K562 (cell line): Measurements from ENCODE around the gene COMTD1. TPM values are rescaled to one million over a fixed set of nuclear protein-coding genes. Genes with fewer than 3 reads are reported as not detected.
"Not testable (repeated sequence)": the region's sequence is repeated elsewhere in the genome, so short reads cannot be mapped to it uniquely, and the experiment has no call there.

Source experiments
- ATAC-seq: fragments of 200-7000 bp; cut with Tn5 transposase; 3 replicates; pipeline ENCODE4 v1.9.1; 2020; ENCODE audit warnings: moderate library complexity
- BruUV-seq: library from RNA; stranded (reverse); fragments of 400-500 nt; replicated peaks from 2 replicates; lab custom pipeline; 2021; lab: Mats Ljungman, UMichigan
- CTCF ChIA-PET: fragments of 300-600 bp; formaldehyde crosslinking; extraction: SDS; loops from one replicate; lab custom pipeline; 2021; ENCODE audit warnings: low intra/inter-chr PET ratio; lab: Yijun Ruan, JAX
- POLR2A ChIA-PET: fragments of 300-600, 350-650 bp; sonication (Branson Sonifier 250); formaldehyde crosslinking; extraction: SDS; loops from one replicate; lab custom pipeline; 2021; ENCODE audit warnings: antibody characterized with exemption, inconsistent platforms; lab: Yijun Ruan, JAX
- DNase-seq, 4 experiments: peaks; one replicate each; pipeline versions ENCODE4 v3.0.0 to v3.0.0-alpha.2; 2011 to 2018; ENCODE audit warnings: low spot score in 3 of 4, mixed read lengths in 3 of 4; ENCODE audit errors: extremely low read depth in 1 of 4
- FAIRE-seq: peaks from 2 replicates; lab custom pipeline; 2011; peaks lifted over from hg19 to GRCh38; lab: Jason Lieb, UNC
- H2AFZ ChIP-seq: 2 replicates; pipeline ENCODE4 v1.6.0; 2011; ENCODE audit warnings: low read depth, low read length, control low read depth, inconsistent platforms
- H3K27ac ChIP-seq: fragments of 200-600 bp; 3 replicates; pipeline ENCODE4 v1.8.0; 2011; ENCODE audit warnings: low read depth, mild to moderate bottlenecking, control low read depth, inconsistent platforms, low read length, moderate library complexity, mixed read lengths; ENCODE audit errors: extremely low read depth
- H3K27me3 ChIP-seq, 2 experiments: fragments of 300-600 bp in 1 of 2; 2 replicates in 1 of 2; 3 replicates in 1 of 2; pipeline versions ENCODE4 v1.6.0 to v1.8.0; 2011; ENCODE audit warnings: inconsistent platforms in 2 of 2, low read length in 2 of 2, mild to moderate bottlenecking in 1 of 2, mixed read lengths in 1 of 2, moderate library complexity in 1 of 2; ENCODE audit not compliant: control insufficient read depth in 2 of 2, insufficient read depth in 2 of 2
- H3K36me3 ChIP-seq: fragments of 300-600 bp; 3 replicates; pipeline ENCODE4 v1.8.0; 2011; ENCODE audit warnings: mild to moderate bottlenecking, low read length, inconsistent platforms; ENCODE audit not compliant: control insufficient read depth, insufficient read depth
- H3K4me1 ChIP-seq, 2 experiments: fragments of 200-600 bp in 1 of 2; replicated peaks in 1 of 2; 2 replicates in 1 of 2; 3 replicates in 1 of 2; pipeline versions ENCODE4 v1.5.1 to v1.8.0; 2011; ENCODE audit warnings: inconsistent platforms in 2 of 2, low read length in 2 of 2, mild to moderate bottlenecking in 1 of 2, mixed read lengths in 1 of 2, moderate library complexity in 1 of 2; ENCODE audit not compliant: control insufficient read depth in 2 of 2, insufficient read depth in 2 of 2
- H3K4me2 ChIP-seq: 2 replicates; pipeline ENCODE4 v1.6.1; 2011; ENCODE audit warnings: low read length, control low read depth, inconsistent platforms, mixed read lengths; ENCODE audit not compliant: insufficient read depth
- H3K4me3 ChIP-seq: fragments of 200-600 bp; sonication (generic), shearing (Covaris generic); 2 replicates; pipeline ENCODE4 v1.5.1; 2016; ENCODE audit warnings: control low read depth, inconsistent platforms
- H3K79me2 ChIP-seq: fragments of 200-600 bp; 3 replicates; pipeline ENCODE4 v1.8.0; 2011; ENCODE audit warnings: low read length, inconsistent platforms; ENCODE audit not compliant: control insufficient read depth, insufficient read depth
- H3K9ac ChIP-seq, 2 experiments: 2 replicates each; pipeline versions ENCODE4 v1.6.0 to v1.6.1; 2011; ENCODE audit warnings: low read depth in 2 of 2, low read length in 2 of 2, control low read depth in 1 of 2, inconsistent platforms in 1 of 2, mild to moderate bottlenecking in 1 of 2, mixed read lengths in 1 of 2; ENCODE audit not compliant: insufficient read depth in 1 of 2
- H3K9me1 ChIP-seq: one replicate; pipeline ENCODE4 v1.6.0; 2011; ENCODE audit warnings: inconsistent platforms, mild to moderate bottlenecking, low read length, moderate library complexity; ENCODE audit not compliant: control insufficient read depth, insufficient read depth
- H3K9me3 ChIP-seq: replicated peaks from 2 replicates; pipeline ENCODE4 v1.5.1; 2011; ENCODE audit warnings: low read depth, low read length, inconsistent platforms; ENCODE audit not compliant: control insufficient read depth, insufficient read depth
- H4K20me1 ChIP-seq: replicated peaks from 2 replicates; pipeline ENCODE4 v1.6.1; 2011; ENCODE audit warnings: low read length, inconsistent platforms, mixed read lengths; ENCODE audit not compliant: control insufficient read depth, insufficient read depth
- ESRRB ChIP-seq: fragments of 250-450 bp; sonication (Bioruptor Pico); IDR thresholded peaks from 2 replicates; pipeline ENCODE4 v1.5.0; 2020; ENCODE audit warnings: mild to moderate bottlenecking, moderate library complexity, borderline replicate concordance
- NR3C1 ChIP-seq: sonication (generic); formaldehyde crosslinking; IDR thresholded peaks from 2 replicates; pipeline ENCODE4 v1.8.1; 2022; ENCODE audit warnings: missing genetic modification reagents
- WGBS: fragments of 100-300 bp; shearing (Covaris generic); methylation state at CpG from one replicate; pipeline ENCODE4 v1.1.6; 2016; ENCODE audit warnings: low coverage, mixed read lengths; ENCODE audit not compliant: insufficient coverage; ENCODE audit errors: missing lambda C conversion rate; 5-methylcytosine and 5-hydroxymethylcytosine counted together
- in situ Hi-C: fragments of 300-500 bp; cut with MboI; formaldehyde crosslinking; loops from 4 replicates; pipeline ENCODE4 v1.15.0; 2018; ENCODE audit warnings: inconsistent platforms, mixed read lengths
- intact Hi-C: fragments of 100-400 bp; cut with micrococcal nuclease; formaldehyde crosslinking; loops from 2 replicates; pipeline ENCODE4 v1.14.2; 2022
- polyA plus RNA-seq, 8 experiments: library from polyadenylated mRNA; depleted of rRNA in 4 of 8; stranded (reverse) in 5 of 8; unstranded in 3 of 8; fragments of >200 nt; fragmentation: Nextera tagmentation in 2 of 8; fragmentation: Illumina TruSeq in 1 of 8; extraction: Ambion mirVana in 2 of 8; extraction: Trizol in 1 of 8; gene quantifications; 2 replicates each; pipeline versions ENCODE4 v1.2.1 to v1.2.3, GENCODE V29; 2011 to 2014; ENCODE audit warnings: inconsistent platforms in 1 of 8, missing spikeins in 1 of 8
- total RNA-seq, 7 experiments: library from RNA; depleted of rRNA in 6 of 7; stranded (reverse); fragments of >200 nt in 6 of 7; fragmentation: Illumina TruSeq in 2 of 7; extraction: Trizol in 2 of 7; gene quantifications; 2 replicates each; pipeline versions ENCODE4 v1.2.1 to v1.2.3, GENCODE V29; 2011 to 2021; ENCODE audit warnings: low replicate concordance in 1 of 7
- TF ChIP-seq, protein P1 (sequence below), 2 experiments: fragments of 250-450 bp in 1 of 2; fragments of 450-650 bp in 1 of 2; sonication (Bioruptor Pico) in 1 of 2; IDR thresholded peaks; 2 replicates each; pipeline versions ENCODE4 v1.6.1 to v1.8.0; 2016 to 2021; ENCODE audit warnings: mild to moderate bottlenecking in 2 of 2, moderate library complexity in 2 of 2, missing compliant biosample characterization in 1 of 2, missing genetic modification characterization in 1 of 2

The COMTD1 gene
- total and polyA plus RNA-seq, 9 of the 15 experiments (the other 6 are each of a cell fraction or from before 2014, with no cell fraction given), result 0.41 to 112 (median 13.7) TPM

- POLR2A ChIA-PET, result interaction anchor here (0.6 to 6.8 kb wide), 5 partner anchors 11 to 38 kb away, joined by 3 to 74 read pairs (median 3); partner anchors contain the start of genes COMTD1 and VDAC2
- WGBS, result 35% methylated on average over 3 of the region's 3 CpGs
These were observed 38.7 kb downstream of the COMTD1 start for GRCh38 chr10:75197066-75197465.

GRCh38 chr10:75195035-75195763, 40.6 kb downstream of the COMTD1 start:
- intact Hi-C loops, result no loop called here
- WGBS, result 86% methylated on average over 6 of the region's 6 CpGs
- no peak overlapping the region for H3K27ac ChIP-seq
- ATAC-seq (no peak), FAIRE-seq (no peak), DNase-seq (no peak)
- no peak overlapping the region for H3K4me2 ChIP-seq
- no peaks in the 10 kb centered on the region for H3K36me3 ChIP-seq
- no peak for TF ChIP-seq NR3C1 (CRISPR knock-in tag)
- ChIA-PET CTCF (no interaction called here), POLR2A (interaction anchor here (0.6 to 6.8 kb wide), 3 partner anchors 13 to 61 kb away, joined by 3 to 74 read pairs (median 6); partner anchors contain the start of gene VDAC2)
- no peaks in the 10 kb centered on the region for H4K20me1 ChIP-seq
- no peaks in the 10 kb centered on the region for H3K9me1 ChIP-seq
- H3K9ac ChIP-seq, result no peak overlapping the region
- H3K4me1 ChIP-seq, result peaks cover 21 to 27% of the 10 kb centered on the region in 2 experiments; a peak in 4 of 5 replicates
- no peaks in the 10 kb centered on the region for H3K27me3 ChIP-seq
- no peak overlapping the region for H2AFZ ChIP-seq
- no peak overlapping the region for H3K4me3 ChIP-seq
- H3K9me3 ChIP-seq, result no peaks in the 10 kb centered on the region
- no TSS peak for BruUV-seq
- in situ Hi-C loops, result no loop called here
- H3K79me2 ChIP-seq, result no peaks in the 10 kb centered on the region

More at GRCh38 chr10:75197066-75197465, 38.7 kb downstream of the COMTD1 start:
- no peak overlapping the region for H3K4me3 ChIP-seq
- ATAC-seq, result peak; percentile 43
- CTCF ChIA-PET, result no interaction called here
- H3K4me1 ChIP-seq, result peaks cover 20 to 21% of the 10 kb centered on the region in 2 experiments; a peak in 4 of 5 replicates
- peak in 1 of 4 experiments; percentile 50 for DNase-seq
- no peaks in the 10 kb centered on the region for H3K9me1 ChIP-seq
- TF ChIP-seq, protein P1, sequence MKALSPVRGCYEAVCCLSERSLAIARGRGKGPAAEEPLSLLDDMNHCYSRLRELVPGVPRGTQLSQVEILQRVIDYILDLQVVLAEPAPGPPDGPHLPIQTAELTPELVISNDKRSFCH (CRISPR knock-in tag; IDR thresholded peaks at IDR 0.05), result no peak
- TF ChIP-seq, protein P1 (tag; IDR thresholded peaks at IDR 0.05), result 0 out of 2 replicates have a peak, but pooled peaks have one; percentile 22
- no peak for TF ChIP-seq ESRRB (CRISPR knock-in tag)
- no peak overlapping the region for H3K4me2 ChIP-seq
- H3K9ac ChIP-seq, result peak overlapping the region in 1 of 2 experiments; percentile 76; a peak in 3 of 4 replicates
- intact Hi-C loops, result no loop called here
- H3K36me3 ChIP-seq, result no peaks in the 10 kb centered on the region
- no peaks in the 10 kb centered on the region for H4K20me1 ChIP-seq
- no peak overlapping the region for H2AFZ ChIP-seq
- H3K27me3 ChIP-seq, result no peaks in the 10 kb centered on the region
- no peaks in the 10 kb centered on the region for H3K9me3 ChIP-seq
- peak; percentile 57 for FAIRE-seq
- no TSS peak for BruUV-seq
- in situ Hi-C loops, result no loop called here
- no peaks in the 10 kb centered on the region for H3K79me2 ChIP-seq
- H3K27ac ChIP-seq, result no peak overlapping the region; the same call in 2 of the 3 replicates

DNA sequence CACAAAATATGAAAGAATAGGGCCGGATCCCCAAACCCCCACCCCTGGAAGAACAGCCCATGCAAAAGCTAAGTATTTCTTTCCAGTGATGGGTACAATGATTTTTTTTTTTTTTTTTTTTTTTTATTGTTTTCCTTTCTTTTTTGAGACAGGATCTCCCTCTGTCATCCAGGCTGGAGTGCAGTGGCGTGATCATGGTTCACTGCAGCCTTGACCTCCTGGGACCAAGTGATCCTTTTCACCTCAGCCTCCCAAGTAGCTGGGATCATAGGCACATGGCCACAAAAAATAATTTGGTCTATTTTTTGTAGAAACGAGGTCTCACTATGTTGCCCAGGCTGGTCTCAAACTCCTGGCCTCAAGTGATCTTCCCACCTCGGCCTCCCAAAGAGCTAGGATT, 41.1 kb downstream of the COMTD1 start:
- 76% methylated on average over 4 of the region's 4 CpGs for WGBS

More for the DNA sequence above, 41.1 kb downstream of the COMTD1 start:
- peaks cover 24 to 27% of the 10 kb centered on the region in 2 experiments for H3K4me1 ChIP-seq
- H3K9ac ChIP-seq, H3K27me3 ChIP-seq, H3K36me3 ChIP-seq, FAIRE-seq, H3K27ac ChIP-seq, H3K4me3 ChIP-seq, H2AFZ ChIP-seq, H3K9me3 ChIP-seq, H4K20me1 ChIP-seq, DNase-seq, H3K4me2 ChIP-seq, in situ Hi-C loops, intact Hi-C loops, H3K79me2 ChIP-seq, BruUV-seq, H3K9me1 ChIP-seq, CTCF ChIA-PET, ATAC-seq: not testable (repeated sequence)
- POLR2A ChIA-PET, result interaction anchor here (0.6 to 6.8 kb wide), 2 partner anchors 13 to 67 kb away, joined by 3 to 74 read pairs; partner anchors contain the start of gene VDAC2
